GM13976 (cell line): ENCODE data around the gene HDGFL3.

ENCODE experiments used
- DNase-seq: peaks from one replicate; pipeline ENCODE4 v3.0.0; 2012; ENCODE audit warnings: low spot score
- in situ Hi-C: fragments of 300-500 bp; cut with MboI; formaldehyde crosslinking; loops from one replicate; pipeline ENCODE4 v1.12.0; 2022; ENCODE audit warnings: low sequenced_read_pairs, mixed read lengths, inconsistent platforms; ENCODE audit not compliant: unreplicated experiment
- TF ChIP-seq, protein P1 (sequence below): IDR thresholded peaks from 2 replicates; pipeline ENCODE4 v1.5.1; 2012; ENCODE audit warnings: borderline replicate concordance, mild to moderate bottlenecking; ENCODE audit not compliant: insufficient read depth; ENCODE audit errors: extremely low read depth, missing control alignments, control extremely low read depth

The HDGFL3 gene

DNA sequence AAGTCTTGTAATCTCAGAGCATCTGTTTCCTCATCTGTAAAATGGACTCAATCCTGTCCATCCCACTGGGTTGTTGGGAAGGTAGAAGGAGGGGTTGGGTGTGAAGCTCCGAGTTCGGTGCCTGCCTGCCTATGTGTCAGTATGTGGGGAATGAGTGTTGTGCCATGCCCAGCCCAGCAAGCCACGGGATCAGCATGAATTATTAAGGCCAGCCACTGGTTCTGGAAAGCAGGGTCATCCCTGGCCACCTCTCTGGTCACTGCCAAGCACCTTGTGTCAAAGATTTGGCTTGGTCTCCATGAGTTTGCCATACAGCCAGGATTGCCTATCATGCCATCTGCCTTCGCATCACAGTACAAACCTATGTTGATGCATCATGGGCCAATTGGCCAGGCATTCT is 88.7 kb downstream of the HDGFL3 start:
- TF ChIP-seq, protein P1, sequence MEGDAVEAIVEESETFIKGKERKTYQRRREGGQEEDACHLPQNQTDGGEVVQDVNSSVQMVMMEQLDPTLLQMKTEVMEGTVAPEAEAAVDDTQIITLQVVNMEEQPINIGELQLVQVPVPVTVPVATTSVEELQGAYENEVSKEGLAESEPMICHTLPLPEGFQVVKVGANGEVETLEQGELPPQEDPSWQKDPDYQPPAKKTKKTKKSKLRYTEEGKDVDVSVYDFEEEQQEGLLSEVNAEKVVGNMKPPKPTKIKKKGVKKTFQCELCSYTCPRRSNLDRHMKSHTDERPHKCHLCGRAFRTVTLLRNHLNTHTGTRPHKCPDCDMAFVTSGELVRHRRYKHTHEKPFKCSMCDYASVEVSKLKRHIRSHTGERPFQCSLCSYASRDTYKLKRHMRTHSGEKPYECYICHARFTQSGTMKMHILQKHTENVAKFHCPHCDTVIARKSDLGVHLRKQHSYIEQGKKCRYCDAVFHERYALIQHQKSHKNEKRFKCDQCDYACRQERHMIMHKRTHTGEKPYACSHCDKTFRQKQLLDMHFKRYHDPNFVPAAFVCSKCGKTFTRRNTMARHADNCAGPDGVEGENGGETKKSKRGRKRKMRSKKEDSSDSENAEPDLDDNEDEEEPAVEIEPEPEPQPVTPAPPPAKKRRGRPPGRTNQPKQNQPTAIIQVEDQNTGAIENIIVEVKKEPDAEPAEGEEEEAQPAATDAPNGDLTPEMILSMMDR: no peak
- in situ Hi-C loops: no loop called here
- DNase-seq: no peak

DNA sequence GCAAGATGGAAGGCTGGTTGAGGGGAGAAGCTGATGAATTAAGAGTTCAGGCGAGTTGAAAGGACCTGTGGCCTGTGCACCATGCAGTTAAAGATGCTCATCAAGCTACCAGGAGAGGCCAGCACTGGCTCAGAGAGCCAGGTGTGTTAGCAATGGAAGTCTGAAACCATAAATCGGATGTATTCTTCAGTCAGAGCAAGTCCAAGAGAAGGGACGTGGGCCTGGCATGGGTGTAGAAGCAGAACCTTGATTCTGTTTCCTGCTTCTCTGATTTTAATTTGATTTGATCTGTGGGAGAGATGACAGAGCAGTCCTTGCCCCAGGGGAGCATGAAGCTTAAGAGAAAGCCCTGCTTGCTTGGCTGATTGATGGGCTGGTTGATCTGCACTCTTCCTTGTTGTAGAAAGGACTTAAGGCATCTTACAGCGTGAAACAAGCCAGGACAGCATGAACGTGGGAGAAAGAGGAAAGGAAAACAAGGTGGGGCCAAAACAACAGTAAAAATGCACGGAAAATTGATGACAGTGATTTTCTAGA is 89.3 kb downstream of the HDGFL3 start:
- TF ChIP-seq, protein P1: no peak
- DNase-seq: no peak
- in situ Hi-C loops: no loop called here

DNA sequence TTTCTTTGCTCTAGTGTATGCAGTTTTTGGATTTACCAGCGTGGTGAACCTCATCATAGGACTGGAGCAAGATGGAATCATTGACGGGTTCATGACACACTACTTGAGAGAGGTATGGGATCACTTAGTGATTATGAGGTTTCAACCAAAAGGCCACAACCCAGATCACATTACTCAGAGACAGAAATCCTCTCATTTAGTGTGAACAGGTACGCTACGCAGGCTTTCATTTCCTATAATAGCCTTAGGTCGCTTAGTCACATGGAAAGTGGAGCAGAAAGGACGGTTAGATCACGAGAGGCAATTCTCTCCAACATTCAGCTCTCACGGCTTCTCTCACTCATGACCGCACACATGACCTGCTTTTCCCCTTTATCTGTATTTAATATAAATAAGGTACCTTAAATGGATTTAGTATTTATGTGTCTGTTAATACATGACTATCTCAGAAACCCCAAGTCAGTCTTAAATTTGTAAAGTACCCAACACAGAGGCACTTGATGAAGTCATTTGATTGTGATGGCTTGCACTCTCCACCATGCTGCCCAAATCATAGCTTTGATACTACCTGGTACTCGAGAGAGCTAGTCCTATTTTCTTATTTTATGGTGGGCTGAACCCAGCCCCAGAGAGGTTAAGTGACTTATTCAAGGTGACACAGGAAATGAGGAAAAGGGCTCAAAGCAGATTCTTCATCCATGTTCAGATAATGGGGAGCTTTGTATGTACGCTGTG is 91.6 kb downstream of the HDGFL3 start:
- TF ChIP-seq, protein P1: no peak
- DNase-seq: peak; percentile 47
- in situ Hi-C loops: no loop called here

DNA sequence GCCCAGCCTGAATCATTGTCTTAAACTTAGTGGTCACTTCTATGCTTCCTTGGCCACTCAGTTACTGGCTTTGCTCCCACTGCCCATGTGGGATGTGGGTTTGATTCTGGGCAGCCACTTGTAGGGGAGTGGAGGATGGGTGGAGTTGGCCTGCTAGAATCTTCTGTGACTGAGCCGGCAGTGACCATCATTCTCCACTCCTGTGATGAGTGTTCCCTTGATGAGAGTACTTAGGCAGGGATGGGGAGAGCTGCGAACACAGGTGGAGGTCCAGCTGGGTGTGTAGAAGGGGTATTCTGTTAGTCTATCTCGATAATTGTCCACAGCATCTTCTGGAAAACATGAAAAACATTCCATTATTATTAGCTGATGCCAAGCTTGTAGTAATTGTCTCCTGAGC is 92.2 kb downstream of the HDGFL3 start:
- DNase-seq: no peak
- TF ChIP-seq, protein P1: no peak
- in situ Hi-C loops: no loop called here

DNA sequence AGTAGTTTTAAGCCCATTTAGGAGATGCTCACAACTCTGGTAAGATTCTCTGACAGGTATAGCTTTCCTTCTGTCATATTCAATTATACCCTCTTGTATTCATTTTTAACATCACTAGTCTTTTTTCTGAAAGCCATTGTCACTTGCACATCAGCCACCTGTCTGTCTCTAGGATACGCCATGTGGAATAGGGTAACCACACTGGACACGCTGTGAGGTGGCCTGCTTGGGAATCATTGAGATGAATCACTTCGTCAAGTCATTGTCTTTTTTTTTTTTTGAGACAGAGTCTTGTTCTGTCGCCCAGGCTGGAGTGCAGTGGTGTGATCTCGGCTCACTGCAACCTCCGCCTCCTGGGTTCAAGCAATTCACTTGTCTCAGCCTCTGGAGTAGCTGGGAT is 92.8 kb downstream of the HDGFL3 start:
- DNase-seq: no peak
- in situ Hi-C loops: no loop called here
- TF ChIP-seq, protein P1: no peak

DNA sequence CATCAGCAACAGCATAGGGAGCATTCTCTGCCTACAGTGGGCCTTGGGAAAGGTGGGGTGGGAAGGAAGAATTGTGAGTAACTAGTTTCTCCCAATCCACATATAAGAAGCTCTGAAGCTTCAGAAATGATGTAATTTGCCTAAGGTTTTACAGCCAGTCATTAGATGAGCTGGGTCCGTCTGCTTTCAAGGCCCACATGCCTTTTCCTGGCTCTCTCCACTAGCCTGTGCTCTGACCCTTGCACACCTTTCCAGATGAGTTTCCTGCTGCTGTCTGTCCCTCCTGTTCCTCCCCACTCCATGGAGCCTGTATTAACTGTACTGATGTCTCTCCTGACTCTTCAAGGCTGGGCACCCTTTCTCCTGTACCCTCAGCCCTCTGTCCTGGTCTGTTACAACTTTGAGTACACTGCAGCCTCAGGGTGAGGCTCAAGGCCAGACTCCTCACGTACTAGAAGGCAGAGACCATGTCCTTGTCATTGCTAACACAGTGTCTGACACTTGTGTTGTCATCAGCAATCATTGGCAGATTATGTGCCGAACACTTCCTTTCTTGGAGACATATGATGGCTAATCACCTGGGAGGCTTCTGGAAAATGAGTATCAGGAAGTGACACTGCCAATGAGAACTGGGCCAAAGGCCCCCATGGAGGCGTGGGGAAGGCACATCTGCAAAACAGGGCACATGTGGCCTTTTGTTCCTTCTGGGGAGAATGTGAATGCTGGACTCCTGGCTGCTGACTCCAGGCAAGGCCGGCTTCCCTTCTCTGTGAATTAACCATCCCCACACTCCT is 93.5 kb downstream of the HDGFL3 start:
- in situ Hi-C loops: no loop called here
- TF ChIP-seq, protein P1: no peak
- no peak for DNase-seq
